Measurements from ENCODE around the gene POLR3H.

DNA sequence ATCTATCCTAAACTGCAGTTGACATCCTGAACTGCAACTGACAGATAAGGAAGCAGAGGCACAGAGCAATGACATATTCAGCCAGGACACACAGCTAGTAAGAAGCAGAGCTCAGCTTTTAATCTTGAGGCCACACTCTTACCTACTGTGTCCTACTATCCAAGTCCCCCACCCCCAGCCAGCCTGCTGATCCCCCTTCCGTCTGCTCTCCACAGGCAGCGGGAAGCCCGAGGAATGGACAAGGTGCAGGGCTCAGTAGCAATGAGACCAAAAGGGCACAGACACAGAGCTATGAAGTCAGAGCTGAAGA is 4.3 kb downstream of the POLR3H start:
- TF ChIP-seq EP300 (conservative IDR thresholded peaks at IDR 0.05; ENCODE audit: poor library complexity, severe bottlenecking): no peak
- TF ChIP-seq CTCF (IDR thresholded peaks at IDR 0.05; ENCODE audit: poor library complexity, severe bottlenecking): no peak
- TF ChIP-seq TAF1 (IDR thresholded peaks at IDR 0.05; ENCODE audit: low read depth): no peak
- TF ChIP-seq SMC3 (conservative IDR thresholded peaks at IDR 0.05; ENCODE audit: poor library complexity): no peak
- TF ChIP-seq EZH2 (IDR thresholded peaks at IDR 0.05; ENCODE audit: borderline replicate concordance, insufficient read depth, low read length, poor library complexity, severe bottlenecking): no peak
- no peak for TF ChIP-seq POLR2AphosphoS5 (IDR thresholded peaks at IDR 0.05)
- no peak for TF ChIP-seq MXI1 (conservative IDR thresholded peaks at IDR 0.05; ENCODE audit: poor library complexity, severe bottlenecking)
- no peak for TF ChIP-seq REST (IDR thresholded peaks at IDR 0.05; ENCODE audit: borderline replicate concordance)

Data from neural cell (in vitro differentiated cells).